ENCODE measurements around the gene SYT15.
"Not testable (repeated sequence)": the region's sequence is repeated elsewhere in the genome, so short reads cannot be mapped to it uniquely, and the experiment has no call there.

Gene SYT15

GRCh38 chr10:46589589-46589988 is 10.7 kb downstream of the SYT15 start:
- DNase-seq (ENCODE audit: low spot score) = not testable (repeated sequence)

GRCh38 chr10:46591053-46591452 is 12.1 kb downstream of the SYT15 start:
- not testable (repeated sequence) for DNase-seq (ENCODE audit: low spot score)

- DNase-seq (ENCODE audit: low spot score) = not testable (repeated sequence)
Measured at GRCh38 chr10:46593307-46593706, 14.4 kb downstream of the SYT15 start.

GRCh38 chr10:46594453-46595063 is 15.6 kb downstream of the SYT15 start:
- DNase-seq (ENCODE audit: low spot score) = not testable (repeated sequence)

- DNase-seq (ENCODE audit: low spot score) = not testable (repeated sequence)
Measured at GRCh38 chr10:46596570-46596969, 17.6 kb downstream of the SYT15 start.

GRCh38 chr10:46597616-46598246 is 18.8 kb downstream of the SYT15 start:
- not testable (repeated sequence) for DNase-seq (ENCODE audit: low spot score)

- not testable (repeated sequence) for DNase-seq (ENCODE audit: low spot score)
Measured at GRCh38 chr10:46600516-46600915, 21.6 kb downstream of the SYT15 start.

GRCh38 chr10:46615540-46615939 is 36.6 kb downstream of the SYT15 start:
- DNase-seq (ENCODE audit: low spot score) = not testable (repeated sequence)

GRCh38 chr10:46616227-46616626 is 37.3 kb downstream of the SYT15 start:
- not testable (repeated sequence) for DNase-seq (ENCODE audit: low spot score)

GRCh38 chr10:46617134-46617533 is 38.2 kb downstream of the SYT15 start:
- not testable (repeated sequence) for DNase-seq (ENCODE audit: low spot score)

GRCh38 chr10:46617913-46618312 is 39.0 kb downstream of the SYT15 start:
- not testable (repeated sequence) for DNase-seq (ENCODE audit: low spot score)

GRCh38 chr10:46623899-46624654 is 45.1 kb downstream of the SYT15 start:
- not testable (repeated sequence) for DNase-seq (ENCODE audit: low spot score)

GRCh38 chr10:46629805-46630204 is 50.9 kb downstream of the SYT15 start:
- DNase-seq (ENCODE audit: low spot score) = not testable (repeated sequence)

GRCh38 chr10:46630816-46631215 is 51.9 kb downstream of the SYT15 start:
- DNase-seq (ENCODE audit: low spot score) = not testable (repeated sequence)

- DNase-seq (ENCODE audit: low spot score) = not testable (repeated sequence)
Measured at GRCh38 chr10:46631683-46632082, 52.8 kb downstream of the SYT15 start.

GRCh38 chr10:46634698-46635097 is 55.8 kb downstream of the SYT15 start:
- not testable (repeated sequence) for DNase-seq (ENCODE audit: low spot score)

- DNase-seq (ENCODE audit: low spot score) = not testable (repeated sequence)
Measured at GRCh38 chr10:46635364-46635959, 56.5 kb downstream of the SYT15 start.

GRCh38 chr10:46640005-46640404 is 61.1 kb downstream of the SYT15 start:
- DNase-seq (ENCODE audit: low spot score) = not testable (repeated sequence)
